Right cardiac atrium (tissue), 5 donors: Measurements from ENCODE around the gene IFT20. TPM values are rescaled to one million over a fixed set of nuclear protein-coding genes. Genes with fewer than 3 reads are reported as not detected.

ENCODE experiments used
- ATAC-seq, 2 donors: fragments of 200-7000 bp; cut with Tn5 transposase; one replicate each; pipeline versions ENCODE4 v1.8.0 to v1.9.1; 2020; ENCODE audit warnings: moderate library complexity in 2 of 2, mild to moderate bottlenecking in 1 of 2
- DNase-seq, 3 donors: peaks; one replicate each; pipeline ENCODE4 v3.0.0-alpha.2; 2020
- H3K27ac ChIP-seq: one replicate; pipeline ENCODE4 v1.5.1; 2013; ENCODE audit warnings: mild to moderate bottlenecking, low read length, control low read depth, moderate library complexity
- H3K27me3 ChIP-seq: one replicate; pipeline ENCODE4 v1.6.1; 2013; ENCODE audit not compliant: control insufficient read depth, insufficient read depth
- H3K4me1 ChIP-seq: one replicate; pipeline ENCODE4 v1.6.1; 2013; ENCODE audit warnings: low read length; ENCODE audit not compliant: control insufficient read depth, insufficient read depth
- H3K4me3 ChIP-seq: one replicate; pipeline ENCODE4 v1.5.1; 2013; ENCODE audit warnings: low read length, control low read depth
- H3K9me3 ChIP-seq: one replicate; pipeline ENCODE4 v1.6.1; 2013; ENCODE audit warnings: low read length; ENCODE audit not compliant: control insufficient read depth
- WGBS: extraction: QIAGEN DNeasy Blood & Tissue Kit; methylation state at CpG from one replicate; pipeline ENCODE4 v1.1.7; 2013; 5-methylcytosine and 5-hydroxymethylcytosine counted together
- intact Hi-C, 4 donors: fragments of 100-400 bp; cut with DNase I; formaldehyde crosslinking; loops; one replicate each; pipeline versions ENCODE4 v1.11.0 to v1.14.0; 2022 to 2023
- polyA plus RNA-seq: library from polyadenylated mRNA; stranded (reverse); fragments of 200-250 nt; gene quantifications from one replicate; pipeline ENCODE4 v1.2.3, GENCODE V29; 2013
- total RNA-seq, 4 donors: library from RNA; stranded (reverse); fragmentation: NEBNext Ultra II Directional; extraction: Animal tissue kit (Norgen Biotek cat#: 25700); gene quantifications; one replicate each; pipeline ENCODE4 v1.2.1, GENCODE V29; 2021
- donor health status: healthy with polysubstance abuse.
- donor health status: DM: no; HTN: yes; CAD: no.
- donor health status: DM: no; HTN: no; CAD: no.
- donor health status: DM: no; HTN: yes; CAD: no; lungs with severe emphysema.
- donor health status: DM: yes; HTN: yes; CAD: no.

IFT20 gene
- total and polyA plus RNA-seq, 5 donors: 20.6 to 27.0 (median 22.0) TPM

DNA sequence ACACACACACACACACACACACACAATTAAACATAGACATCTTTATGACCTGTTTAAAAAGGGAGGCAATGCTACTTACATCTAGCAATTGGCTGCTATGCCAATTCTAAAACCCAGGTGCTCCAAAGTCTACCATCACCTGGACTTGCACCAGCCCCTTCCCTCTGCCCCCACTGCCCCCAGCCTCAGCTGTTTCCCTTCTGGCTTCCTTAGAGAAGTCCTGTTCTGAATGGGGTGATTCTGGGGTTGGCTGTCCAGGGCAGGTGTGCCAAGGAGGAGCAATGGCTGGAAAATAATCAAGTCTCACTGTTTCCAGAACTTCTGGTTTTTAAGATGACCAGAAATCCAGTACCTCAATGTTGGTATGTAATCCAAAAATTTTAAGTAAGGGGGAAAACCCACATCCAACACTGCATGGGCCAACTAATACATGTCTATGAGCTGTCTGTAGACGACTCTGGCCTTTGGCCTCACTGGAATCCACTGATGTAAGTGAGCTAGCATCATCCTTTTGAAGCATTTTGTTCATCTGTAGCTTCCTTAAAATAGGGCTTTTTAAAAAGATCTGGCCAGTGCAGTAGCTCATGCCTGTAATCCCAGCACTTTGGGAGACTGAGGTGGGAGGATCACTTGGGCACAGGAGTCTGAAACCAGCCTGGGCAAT, 2.1 kb downstream of the IFT20 start:
- no peak for DNase-seq
- Histone ChIP-seq H3K4me1 (peaks cover 11% of the 10 kb centered on the region), H3K27me3 (no peaks in the 10 kb centered on the region), H3K4me3 (no peak overlapping the region), H3K9me3 (no peaks in the 10 kb centered on the region), H3K27ac (no peak overlapping the region)
- 50% methylated on average over 1 of the region's 1 CpG for WGBS
- no peak for ATAC-seq
- intact Hi-C loops: no loop called here

DNA sequence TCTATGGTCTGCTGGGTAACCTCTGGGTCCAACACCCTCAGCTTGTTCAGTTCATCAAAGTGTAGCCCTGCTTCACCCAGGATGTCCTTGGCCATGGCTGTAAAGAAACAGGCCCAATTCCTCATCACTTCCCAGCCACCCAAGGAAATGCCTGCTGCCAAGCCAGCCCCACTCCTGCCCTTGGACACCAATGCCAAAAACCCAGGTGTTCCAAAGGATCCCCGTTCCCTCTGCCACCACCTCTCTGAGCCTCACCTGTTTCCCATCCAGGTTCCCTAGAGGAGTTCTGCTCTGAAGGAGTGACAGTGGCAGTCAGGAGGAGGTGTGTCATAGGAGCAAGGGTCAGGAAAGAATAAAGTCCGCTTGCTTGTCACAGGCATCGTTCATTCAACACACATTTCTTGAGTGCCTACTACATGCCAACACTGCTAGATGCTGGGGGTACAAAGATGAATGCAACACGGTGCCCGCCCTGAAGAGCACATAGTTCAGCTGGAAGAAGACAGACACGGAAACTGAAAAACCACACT, 3.3 kb downstream of the IFT20 start:
- Histone ChIP-seq H3K4me1 (peaks cover 11% of the 10 kb centered on the region), H3K27ac (no peak overlapping the region), H3K27me3 (no peaks in the 10 kb centered on the region), H3K9me3 (no peaks in the 10 kb centered on the region), H3K4me3 (no peak overlapping the region)
- DNase-seq: no peak
- intact Hi-C loops: no loop called here
- 89% methylated on average over 6 of the region's 6 CpGs for WGBS
- ATAC-seq: no peak

DNA sequence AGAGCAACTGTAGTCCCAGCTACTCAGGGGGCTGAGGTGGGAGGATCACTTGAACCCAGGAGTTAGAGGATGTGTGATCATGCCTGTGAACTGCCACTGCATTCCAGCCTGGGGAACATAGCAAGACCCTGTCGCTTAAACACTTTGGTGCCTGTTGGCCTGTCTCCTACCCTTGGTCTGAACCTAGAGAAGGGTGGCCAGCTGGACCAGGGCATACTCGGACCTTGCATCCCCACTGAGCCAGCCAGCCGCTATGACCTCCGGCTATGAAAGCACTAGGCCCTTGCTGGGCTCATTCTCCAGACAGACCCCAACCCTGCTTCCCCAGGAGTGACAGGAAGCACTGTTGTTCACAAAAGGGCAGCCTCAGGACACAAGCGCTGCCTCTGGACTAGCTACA, 4.6 kb downstream of the IFT20 start:
- H3K27ac ChIP-seq: no peak overlapping the region
- WGBS: 94% methylated on average over 5 of the region's 5 CpGs
- intact Hi-C loops: no loop called here
- DNase-seq (no peak), ATAC-seq (no peak)
- H3K4me3 ChIP-seq: no peak overlapping the region
- no peaks in the 10 kb centered on the region for H3K9me3 ChIP-seq
- no peaks in the 10 kb centered on the region for H3K27me3 ChIP-seq
- peaks cover 6% of the 10 kb centered on the region for H3K4me1 ChIP-seq

DNA sequence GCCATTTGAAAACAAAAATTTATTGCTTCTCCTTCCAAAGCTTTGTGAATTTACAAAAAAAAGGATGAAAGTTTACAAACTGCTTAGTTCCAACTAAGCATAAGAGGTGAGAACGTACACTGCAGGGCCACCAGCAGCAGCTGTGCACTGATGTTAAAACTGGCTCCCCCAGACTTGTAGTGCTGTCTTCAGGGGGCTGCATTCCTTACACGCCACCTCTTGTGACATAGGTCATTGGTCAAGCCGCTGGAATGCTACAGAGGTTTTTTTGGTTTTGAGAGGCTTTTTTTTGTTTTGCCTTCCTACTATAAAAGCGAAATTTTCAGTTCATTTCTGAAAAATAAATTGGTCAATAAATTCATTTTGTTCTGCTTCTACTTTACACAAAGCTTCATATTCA, 6.9 kb downstream of the IFT20 start:
- Histone ChIP-seq H3K27ac (no peak overlapping the region), H3K4me3 (no peak overlapping the region), H3K4me1 (no peaks in the 10 kb centered on the region), H3K9me3 (no peaks in the 10 kb centered on the region), H3K27me3 (no peaks in the 10 kb centered on the region)
- ATAC-seq: no peak
- WGBS: 69% methylated on average over 4 of the region's 4 CpGs
- intact Hi-C loops: no loop called here
- DNase-seq: no peak

DNA sequence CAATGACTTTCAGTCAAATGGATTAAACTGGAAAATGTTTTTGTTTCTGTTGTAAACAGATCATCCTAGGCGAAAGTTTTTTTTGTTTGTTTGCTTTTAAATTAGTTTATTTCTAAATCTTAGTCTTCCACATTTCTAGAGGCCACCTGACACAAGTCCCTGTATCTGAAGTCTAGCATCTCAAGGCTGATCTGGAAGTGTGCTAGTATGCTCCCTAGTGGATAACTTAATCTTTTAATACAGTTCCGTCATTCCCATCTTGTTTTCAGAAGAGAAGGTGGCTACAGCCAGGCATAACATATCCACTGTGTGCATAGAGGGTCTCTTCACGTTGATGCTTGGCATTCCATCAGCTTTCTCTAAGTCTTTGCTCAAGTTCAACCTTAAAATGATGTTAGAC, 7.6 kb downstream of the IFT20 start:
- WGBS: 54% methylated on average over 3 of the region's 3 CpGs
- H3K9me3 ChIP-seq: no peaks in the 10 kb centered on the region
- ATAC-seq: no peak
- no peaks in the 10 kb centered on the region for H3K4me1 ChIP-seq
- intact Hi-C loops: no loop called here
- H3K27me3 ChIP-seq: no peaks in the 10 kb centered on the region
- DNase-seq: no peak
- no peak overlapping the region for H3K4me3 ChIP-seq
- H3K27ac ChIP-seq: no peak overlapping the region

DNA sequence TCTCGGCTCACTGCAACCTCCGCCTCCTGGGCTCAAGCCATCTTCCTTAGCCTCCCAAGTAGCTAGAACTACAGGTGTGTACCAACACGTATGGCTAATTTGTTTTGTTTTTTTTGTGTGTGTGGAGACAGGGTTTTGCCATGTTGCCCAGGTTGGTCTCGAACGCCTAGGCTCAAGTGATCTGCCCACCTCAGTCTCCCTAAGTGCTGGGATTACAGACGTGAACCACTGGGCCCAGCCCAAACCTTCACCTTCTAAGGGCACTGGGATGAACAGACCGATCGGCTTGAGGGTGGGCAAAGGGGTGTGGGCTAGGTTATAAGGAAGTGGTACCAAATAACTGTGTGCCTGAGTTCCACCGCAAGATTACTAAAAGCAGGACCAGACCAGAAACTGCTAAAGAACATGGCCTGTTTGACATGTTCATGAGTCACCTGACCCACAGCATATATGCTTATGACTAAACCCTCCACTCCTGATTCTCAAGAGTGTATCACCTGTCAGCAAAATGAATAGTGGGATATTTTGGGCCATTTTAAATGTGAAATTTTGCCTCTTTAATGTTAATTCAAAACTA, 8.2 kb downstream of the IFT20 start:
- ATAC-seq (no peak), DNase-seq (no peak)
- no peaks in the 10 kb centered on the region for H3K27me3 ChIP-seq
- H3K27ac ChIP-seq: no peak overlapping the region
- no peaks in the 10 kb centered on the region for H3K4me1 ChIP-seq
- no peak overlapping the region for H3K4me3 ChIP-seq
- WGBS: 94% methylated on average over 9 of the region's 9 CpGs
- H3K9me3 ChIP-seq: no peaks in the 10 kb centered on the region
- intact Hi-C loops: no loop called here

DNA sequence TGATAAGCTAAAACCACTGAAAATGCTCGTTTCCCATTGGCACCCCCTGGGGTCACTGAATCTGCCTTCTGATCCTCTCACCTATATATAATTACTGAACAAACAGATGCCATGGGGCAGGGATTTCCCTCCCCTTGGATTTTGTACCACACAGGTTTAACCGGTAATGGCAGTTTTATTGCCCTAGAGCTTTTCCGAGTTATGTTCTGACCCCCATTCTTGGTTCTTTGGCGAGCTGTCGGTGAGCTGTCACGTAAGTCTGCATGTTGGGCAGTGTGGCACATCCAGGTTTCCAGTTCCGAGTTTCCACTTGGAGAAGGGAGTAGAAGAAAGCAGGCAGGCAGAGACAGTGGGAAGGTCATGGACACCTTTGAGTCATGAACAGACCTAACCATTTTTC, 9.2 kb downstream of the IFT20 start:
- no peaks in the 10 kb centered on the region for H3K4me1 ChIP-seq

DNA sequence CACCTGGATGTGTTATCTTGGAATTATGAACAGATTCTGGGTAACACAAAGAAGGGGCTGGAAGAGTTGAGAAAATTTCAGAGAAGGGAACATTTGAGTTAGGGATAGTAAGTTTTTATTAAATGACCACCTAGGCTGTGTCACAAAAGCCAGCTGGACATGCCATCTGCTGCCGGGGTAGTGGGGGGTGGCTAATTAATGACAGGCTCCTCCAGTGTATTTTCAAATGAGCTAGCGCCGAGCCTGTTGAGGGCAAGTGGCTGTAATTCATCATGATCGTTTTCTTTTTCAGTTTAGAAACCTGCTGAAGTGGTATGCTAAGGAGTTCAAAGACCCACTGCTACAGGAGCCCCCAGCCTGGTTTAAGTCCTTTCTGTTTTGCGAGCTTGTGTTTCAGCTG, 10.1 kb downstream of the IFT20 start:
- Histone ChIP-seq H3K27ac (no peak overlapping the region), H3K27me3 (no peaks in the 10 kb centered on the region), H3K9me3 (no peaks in the 10 kb centered on the region), H3K4me1 (no peaks in the 10 kb centered on the region), H3K4me3 (no peak overlapping the region)
- intact Hi-C loops: no loop called here
- DNase-seq (no peak), ATAC-seq (no peak)
- WGBS: 83% methylated on average over 5 of the region's 5 CpGs

More for the DNA sequence above, 9.2 kb downstream of the IFT20 start:
- H3K4me3 ChIP-seq: no peak overlapping the region
- no peaks in the 10 kb centered on the region for H3K9me3 ChIP-seq
- H3K27me3 ChIP-seq: no peaks in the 10 kb centered on the region
- H3K27ac ChIP-seq: no peak overlapping the region
- DNase-seq: no peak
- 93% methylated on average over 7 of the region's 7 CpGs for WGBS
- intact Hi-C loops: no loop called here
- ATAC-seq: no peak

DNA sequence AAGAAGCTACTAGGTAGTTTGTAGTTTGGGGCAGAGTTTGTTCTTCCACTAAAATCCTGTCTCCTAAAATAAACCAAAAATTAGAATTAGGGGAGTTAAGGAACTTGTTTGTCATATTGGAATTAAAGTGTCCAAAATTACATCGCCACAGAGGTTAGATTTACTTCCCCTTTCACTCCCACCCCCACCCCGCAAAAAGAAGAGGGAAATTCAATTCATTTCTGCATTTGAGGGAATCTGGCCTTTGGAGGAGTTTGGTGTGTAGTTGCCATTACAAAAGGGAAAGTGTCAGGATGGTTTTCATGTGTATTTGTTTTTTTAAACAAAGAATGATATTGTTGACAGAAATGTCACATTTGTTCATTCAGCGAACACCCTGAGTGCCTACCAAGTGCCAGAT, 10.5 kb downstream of the IFT20 start:
- H3K27me3 ChIP-seq: no peaks in the 10 kb centered on the region
- no peak for DNase-seq

DNA sequence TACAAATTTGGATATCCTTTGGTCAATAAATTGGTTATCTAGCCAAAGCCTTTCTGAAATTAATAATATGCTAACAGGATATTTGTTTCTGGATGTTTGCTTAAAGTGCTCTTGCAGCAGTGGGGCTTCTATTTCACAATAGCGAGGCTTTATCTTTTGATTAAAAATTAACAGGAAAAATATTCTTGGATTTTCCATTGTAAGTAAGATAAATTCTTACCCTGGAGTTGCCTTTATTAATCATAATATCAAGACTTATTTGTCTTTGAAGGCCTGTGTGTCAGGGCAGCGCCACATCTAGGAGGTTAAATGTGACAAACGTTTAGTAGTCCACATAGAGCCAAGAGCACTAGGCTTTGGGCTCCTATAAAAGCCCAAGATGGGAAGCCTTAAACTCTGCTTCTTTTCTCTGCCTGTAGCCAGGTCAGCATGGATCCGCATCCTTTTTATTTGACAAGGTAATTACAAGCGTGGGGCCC, 11.0 kb downstream of the IFT20 start:
- Histone ChIP-seq H3K9me3 (no peaks in the 10 kb centered on the region), H3K4me1 (no peaks in the 10 kb centered on the region), H3K27ac (no peak overlapping the region), H3K4me3 (no peak overlapping the region), H3K27me3 (no peaks in the 10 kb centered on the region)
- ATAC-seq (no peak), DNase-seq (no peak)
- intact Hi-C loops: no loop called here
- 82% methylated on average over 5 of the region's 5 CpGs for WGBS

More for the DNA sequence above, 10.5 kb downstream of the IFT20 start:
- Histone ChIP-seq H3K27ac (no peak overlapping the region), H3K4me3 (no peak overlapping the region), H3K4me1 (no peaks in the 10 kb centered on the region), H3K9me3 (no peaks in the 10 kb centered on the region)
- WGBS: 89% methylated on average over 3 of the region's 3 CpGs
- intact Hi-C loops: no loop called here
- ATAC-seq: no peak

DNA sequence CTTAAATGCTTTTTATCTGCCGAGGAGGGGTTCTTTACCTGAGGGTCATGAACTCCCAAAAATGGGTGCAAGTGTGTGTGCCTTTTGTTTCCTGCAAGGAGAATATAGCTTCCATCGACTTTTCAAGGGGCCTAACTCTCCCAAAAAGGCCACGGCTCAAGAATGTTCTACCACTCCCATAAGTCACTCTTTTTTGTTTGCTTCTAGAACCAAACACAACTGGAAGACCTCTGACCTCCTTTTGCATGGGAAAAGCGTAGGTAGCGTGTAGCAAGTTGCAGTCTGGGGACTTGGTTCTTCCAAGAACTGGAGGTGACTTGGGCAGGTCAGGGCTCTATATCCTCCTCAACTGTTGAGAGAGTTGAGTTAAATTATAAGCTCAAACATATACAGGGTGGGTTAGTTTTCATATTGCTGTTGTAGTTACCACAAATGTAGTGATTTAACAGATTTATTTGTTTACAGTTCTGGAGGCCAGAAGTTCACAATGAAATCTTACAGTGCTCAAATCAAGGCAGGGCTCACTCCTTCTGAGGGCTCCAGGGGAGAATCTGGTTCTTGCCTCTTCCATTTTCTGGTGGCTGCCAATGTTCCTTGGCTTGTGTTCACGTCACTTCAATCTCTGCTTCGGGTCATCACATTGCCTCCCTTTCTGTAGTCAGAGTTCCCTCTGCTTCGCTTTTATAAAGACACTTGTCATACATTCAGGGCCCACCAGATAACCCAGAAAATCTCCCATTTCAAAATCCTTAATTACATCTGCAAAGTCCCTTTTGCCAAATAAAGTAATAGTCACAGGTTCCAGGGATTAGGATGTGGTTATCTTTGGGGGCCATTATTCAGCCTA, 14.8 kb downstream of the IFT20 start:
- Histone ChIP-seq H3K27ac (no peak overlapping the region), H3K4me1 (peaks cover 2% of the 10 kb centered on the region), H3K9me3 (no peaks in the 10 kb centered on the region), H3K27me3 (no peaks in the 10 kb centered on the region), H3K4me3 (no peak overlapping the region)
- DNase-seq (no peak), ATAC-seq (no peak)
- WGBS: 71% methylated on average over 8 of the region's 8 CpGs
- intact Hi-C loops: no loop called here
